H9 (cell line): ENCODE data around the gene SCAP. TPM values are rescaled to one million over a fixed set of nuclear protein-coding genes. Genes with fewer than 3 reads are reported as not detected.

Experiments
- DNase-seq: peaks from one replicate; pipeline ENCODE4 v3.0.0-alpha.2; 2017
- H2AFZ ChIP-seq: one replicate; pipeline ENCODE4 v1.6.1; 2013; ENCODE audit warnings: mild to moderate bottlenecking, low read length, control low read depth, moderate library complexity
- H2AK5ac ChIP-seq: 2 replicates; pipeline ENCODE4 v1.6.1; 2013; ENCODE audit warnings: low read length, control low read depth, mixed read lengths; ENCODE audit not compliant: insufficient read length
- H2BK120ac ChIP-seq: one replicate; pipeline ENCODE4 v1.6.1; 2013; ENCODE audit warnings: low read depth, mild to moderate bottlenecking, low read length, control low read depth, inconsistent platforms; ENCODE audit not compliant: poor library complexity, severe bottlenecking
- H2BK12ac ChIP-seq: 2 replicates; pipeline ENCODE4 v1.6.1; 2013; ENCODE audit warnings: low read length, control low read depth, mixed read lengths, low read depth; ENCODE audit not compliant: insufficient read length
- H2BK15ac ChIP-seq: 2 replicates; pipeline ENCODE4 v1.6.1; 2013; ENCODE audit warnings: low read depth, low read length, control low read depth
- H2BK20ac ChIP-seq: one replicate; pipeline ENCODE4 v1.6.1; 2013; ENCODE audit warnings: low read depth, mild to moderate bottlenecking, low read length, control low read depth, inconsistent platforms; ENCODE audit not compliant: poor library complexity, severe bottlenecking
- H2BK5ac ChIP-seq: 2 replicates; pipeline ENCODE4 v1.6.1; 2013; ENCODE audit warnings: low read length, control low read depth, mixed read lengths; ENCODE audit not compliant: insufficient read length
- H3K14ac ChIP-seq: 2 replicates; pipeline ENCODE4 v1.6.1; 2013; ENCODE audit warnings: low read length, control low read depth; ENCODE audit not compliant: insufficient read depth
- H3K18ac ChIP-seq: 2 replicates; pipeline ENCODE4 v1.6.1; 2013; ENCODE audit warnings: low read depth, mild to moderate bottlenecking, mixed read lengths, low read length, control low read depth; ENCODE audit not compliant: insufficient read length
- H3K23ac ChIP-seq: 2 replicates; pipeline ENCODE4 v1.6.1; 2013; ENCODE audit warnings: low read length, control low read depth, mixed read lengths, low read depth; ENCODE audit not compliant: insufficient read length
- H3K23me2 ChIP-seq: 2 replicates; pipeline ENCODE4 v1.6.1; 2013; ENCODE audit warnings: low read depth, mild to moderate bottlenecking, mixed read lengths, low read length, control low read depth; ENCODE audit not compliant: insufficient read length, poor library complexity, severe bottlenecking
- H3K27ac ChIP-seq: 2 replicates; pipeline ENCODE4 v1.5.1; 2013; ENCODE audit warnings: low read length, control low read depth, mixed read lengths, low read depth; ENCODE audit not compliant: insufficient read length
- H3K27me3 ChIP-seq: 2 replicates; pipeline ENCODE4 v1.6.1; 2013; ENCODE audit warnings: low read length, control low read depth, inconsistent platforms; ENCODE audit not compliant: insufficient read depth
- H3K4ac ChIP-seq: 2 replicates; pipeline ENCODE4 v1.6.1; 2013; ENCODE audit warnings: low read depth, mild to moderate bottlenecking, control low read depth, inconsistent platforms, low read length, moderate library complexity
- H3K4me1 ChIP-seq: 2 replicates; pipeline ENCODE4 v1.6.1; 2013; ENCODE audit warnings: low read length, control low read depth, inconsistent platforms; ENCODE audit not compliant: insufficient read depth
- H3K4me2 ChIP-seq: 2 replicates; pipeline ENCODE4 v1.6.1; 2013; ENCODE audit warnings: low read length, control low read depth, mixed read lengths; ENCODE audit not compliant: insufficient read length, insufficient read depth
- H3K56ac ChIP-seq: 2 replicates; pipeline ENCODE4 v1.6.1; 2013; ENCODE audit warnings: low read depth, mild to moderate bottlenecking, mixed read lengths, low read length, control low read depth; ENCODE audit not compliant: insufficient read length
- H3K79me1 ChIP-seq: 2 replicates; pipeline ENCODE4 v1.6.1; 2013; ENCODE audit warnings: low read depth, mild to moderate bottlenecking, moderate library complexity, low read length, control low read depth, inconsistent platforms; ENCODE audit not compliant: insufficient read depth, poor library complexity, severe bottlenecking
- H3K79me2 ChIP-seq: 2 replicates; pipeline ENCODE4 v1.6.1; 2013; ENCODE audit warnings: low read length, control low read depth, inconsistent platforms; ENCODE audit not compliant: insufficient read depth
- H3K9ac ChIP-seq: 2 replicates; pipeline ENCODE4 v1.6.1; 2013; ENCODE audit warnings: low read length, control low read depth, mixed read lengths; ENCODE audit not compliant: insufficient read length; ENCODE audit errors: extremely low read depth
- H3K9me3 ChIP-seq: one replicate; pipeline ENCODE4 v1.6.1; 2013; ENCODE audit warnings: low read depth, low read length, inconsistent platforms; ENCODE audit not compliant: control insufficient read depth
- H3T11ph ChIP-seq: one replicate; pipeline ENCODE4 v1.6.1; 2013; ENCODE audit warnings: mild to moderate bottlenecking, low read length, control low read depth, inconsistent platforms
- H4K20me1 ChIP-seq: one replicate; pipeline ENCODE4 v1.6.1; 2013; ENCODE audit not compliant: control insufficient read depth, insufficient read length, insufficient read depth
- H4K5ac ChIP-seq: 2 replicates; pipeline ENCODE4 v1.6.1; 2013; ENCODE audit warnings: low read depth, mild to moderate bottlenecking, mixed read lengths, low read length, control low read depth; ENCODE audit not compliant: insufficient read length
- H4K8ac ChIP-seq: replicated peaks from 2 replicates; pipeline ENCODE4 v1.6.1; 2013; ENCODE audit warnings: low read length, control low read depth, mixed read lengths, low read depth; ENCODE audit not compliant: insufficient read length
- H4K91ac ChIP-seq: 2 replicates; pipeline ENCODE4 v1.6.1; 2013; ENCODE audit warnings: low read depth, mild to moderate bottlenecking, moderate library complexity, mixed read lengths, low read length, control low read depth; ENCODE audit not compliant: insufficient read length
- H3K27ac Mint-ChIP-seq, 3 experiments: 2 replicates in 2 of 3; 3 replicates in 1 of 3; pipeline ENCODE4 v1.8.0; 2020 to 2021; ENCODE audit warnings: mixed read lengths in 3 of 3, mild to moderate bottlenecking in 1 of 3, moderate library complexity in 1 of 3
- H3K27me3 Mint-ChIP-seq: 2 replicates; pipeline ENCODE4 v1.8.0; 2021; ENCODE audit warnings: low read depth, mild to moderate bottlenecking, moderate library complexity, mixed read lengths
- H3K36me3 Mint-ChIP-seq, 3 experiments: 2 replicates in 2 of 3; 3 replicates in 1 of 3; pipeline ENCODE4 v1.8.0; 2020 to 2021; ENCODE audit warnings: low read depth in 3 of 3, mixed read lengths in 3 of 3; ENCODE audit not compliant: insufficient read depth in 1 of 3
- H3K4me1 Mint-ChIP-seq, 2 experiments: 2 replicates each; pipeline ENCODE4 v1.8.0; 2020; ENCODE audit warnings: mixed read lengths in 2 of 2
- H3K4me3 Mint-ChIP-seq, 2 experiments: 2 replicates in 1 of 2; 3 replicates in 1 of 2; pipeline ENCODE4 v1.8.0; 2020 to 2021; ENCODE audit warnings: mild to moderate bottlenecking in 2 of 2, mixed read lengths in 2 of 2, moderate library complexity in 1 of 2
- H3K9me3 Mint-ChIP-seq, 2 experiments: 2 replicates in 1 of 2; 3 replicates in 1 of 2; pipeline ENCODE4 v1.8.0; 2020; ENCODE audit warnings: mild to moderate bottlenecking in 2 of 2, mixed read lengths in 2 of 2, moderate library complexity in 1 of 2
- CTCF ChIP-seq: fragments of 200-600 bp; sonication (generic); conservative IDR thresholded peaks from 3 replicates; pipeline ENCODE4 v1.8.0; 2021; ENCODE audit warnings: antibody characterized with exemption, mild to moderate bottlenecking
- total RNA-seq: library from RNA; stranded (reverse); gene quantifications from 2 replicates; pipeline ENCODE4 v1.2.1, GENCODE V29; 2021

SCAP gene
- total RNA-seq, 1 experiment from 2014 or later, result 104 TPM

- peak overlapping the region in 1 of 3 experiments; percentile 64; a peak in 2 of 7 replicates for H3K27ac Mint-ChIP-seq
Measured at GRCh38 chr3:47456984-47457383, 18.8 kb downstream of the SCAP start.

More at GRCh38 chr3:47456984-47457383, 18.8 kb downstream of the SCAP start:
- H3K4me3 Mint-ChIP-seq, result no peak overlapping the region
- Histone ChIP-seq H3K4me1 (no peaks in the 10 kb centered on the region), H4K91ac (no peak overlapping the region), H3K23me2 (no peaks in the 10 kb centered on the region), H3K14ac (no peak overlapping the region), H3K9ac (no peak overlapping the region), H4K20me1 (no peaks in the 10 kb centered on the region), H3K4ac (no peak overlapping the region), H2BK15ac (no peak overlapping the region), H2BK5ac (no peak overlapping the region), H2BK120ac (no peak overlapping the region), H3K56ac (no peak overlapping the region), H2BK20ac (no peak overlapping the region), H3K27me3 (no peaks in the 10 kb centered on the region), H3K79me1 (peaks cover 10% of the 10 kb centered on the region), H3K4me2 (no peak overlapping the region), H3K79me2 (peaks cover 5% of the 10 kb centered on the region; the same call in 1 of the 2 replicates), H4K8ac (no peak overlapping the region), H3T11ph (no peak overlapping the region), H3K27ac (no peak overlapping the region), H3K9me3 (no peaks in the 10 kb centered on the region), H3K23ac (no peak overlapping the region), H2AK5ac (no peak overlapping the region), H2AFZ (no peak overlapping the region), H2BK12ac (no peak overlapping the region), H3K18ac (no peak overlapping the region), H4K5ac (no peak overlapping the region)
- no peak for TF ChIP-seq CTCF
- peaks cover 5 to 11% of the 10 kb centered on the region in 2 experiments; a peak in 4 of 5 replicates for H3K9me3 Mint-ChIP-seq
- no peaks in the 10 kb centered on the region for H3K27me3 Mint-ChIP-seq
- H3K36me3 Mint-ChIP-seq, result peaks cover 13 to 16% (median 15%) of the 10 kb centered on the region in 3 experiments
- DNase-seq, result no peak
- H3K4me1 Mint-ChIP-seq, result peaks cover 0 to 2% of the 10 kb centered on the region in 2 experiments; a peak in 1 of 4 replicates
